G401.6 (cell line): ENCODE measurements around the gene CHCHD6.

Experiments
- FAIRE-seq: peaks from 2 replicates; lab custom pipeline; 2012; peaks lifted over from hg19 to GRCh38; lab: Jason Lieb, UNC

CHCHD6 gene

GRCh38 chr3:126896067-126896441 is 192.0 kb downstream of the CHCHD6 start:
- no peak for FAIRE-seq

DNA sequence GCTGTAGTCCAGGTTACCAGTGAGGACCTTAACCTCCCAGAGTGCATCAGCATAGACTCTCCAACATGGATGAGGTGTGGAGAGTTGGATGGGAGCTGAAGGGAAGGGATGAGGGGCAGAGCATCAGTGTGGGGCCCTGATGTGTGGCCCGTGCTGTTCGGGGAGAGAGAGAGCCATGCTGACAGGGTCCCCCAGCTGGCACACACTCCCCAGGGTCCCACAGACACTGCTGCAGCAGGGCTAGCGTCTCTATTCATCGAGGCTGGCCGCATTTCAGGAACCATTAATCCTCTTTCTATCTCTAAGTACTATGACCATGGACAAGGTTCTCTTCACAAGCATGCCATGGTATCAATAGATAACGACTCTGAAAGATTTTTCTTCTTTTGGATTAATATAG is 192.9 kb downstream of the CHCHD6 start:
- no peak for FAIRE-seq

- FAIRE-seq = no peak
These were observed 193.9 kb downstream of the CHCHD6 start for GRCh38 chr3:126897943-126898342.

GRCh38 chr3:126900859-126901540 is 197.0 kb downstream of the CHCHD6 start:
- FAIRE-seq = no peak

- no peak for FAIRE-seq
These were observed 197.6 kb downstream of the CHCHD6 start for GRCh38 chr3:126901631-126902030.

DNA sequence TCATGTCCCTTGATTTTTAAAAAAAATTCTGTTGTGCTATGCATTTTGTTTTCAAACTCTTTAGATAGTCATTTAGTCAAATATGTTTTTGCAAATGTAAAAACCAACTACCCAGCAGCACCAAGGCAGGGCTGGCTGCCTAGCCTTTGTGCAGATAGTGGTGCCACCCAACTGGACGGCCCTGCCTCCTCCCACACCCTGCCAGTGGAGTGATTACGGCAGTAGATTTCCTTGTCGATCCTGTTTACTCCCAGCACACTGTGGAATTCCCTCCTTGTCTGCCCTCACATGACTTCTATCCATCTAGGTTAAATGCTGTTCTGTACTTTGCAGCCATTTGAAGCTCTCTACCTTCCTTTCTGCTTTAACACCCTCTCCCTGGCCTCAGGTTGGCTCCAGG is 199.5 kb downstream of the CHCHD6 start:
- no peak for FAIRE-seq

DNA sequence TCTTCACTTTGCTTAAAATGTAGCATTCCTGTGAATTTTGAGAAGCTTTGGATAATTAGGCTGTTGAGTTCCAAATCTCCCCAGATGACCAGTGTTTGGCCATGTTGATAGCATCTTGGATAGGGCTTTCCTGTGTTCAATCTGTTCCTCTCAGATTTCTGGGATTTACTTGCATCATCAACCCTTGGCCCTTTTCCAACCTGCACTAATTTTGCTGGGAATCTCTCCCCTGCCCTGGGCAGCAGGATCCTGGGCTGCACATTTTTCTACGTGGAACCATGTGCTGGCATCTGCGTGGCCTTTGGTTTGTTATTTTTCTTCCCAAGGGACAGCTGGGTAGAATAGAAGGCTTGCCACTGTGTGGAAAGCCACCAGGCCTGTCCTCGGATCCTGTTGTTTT is 203.5 kb downstream of the CHCHD6 start:
- FAIRE-seq = no peak

DNA sequence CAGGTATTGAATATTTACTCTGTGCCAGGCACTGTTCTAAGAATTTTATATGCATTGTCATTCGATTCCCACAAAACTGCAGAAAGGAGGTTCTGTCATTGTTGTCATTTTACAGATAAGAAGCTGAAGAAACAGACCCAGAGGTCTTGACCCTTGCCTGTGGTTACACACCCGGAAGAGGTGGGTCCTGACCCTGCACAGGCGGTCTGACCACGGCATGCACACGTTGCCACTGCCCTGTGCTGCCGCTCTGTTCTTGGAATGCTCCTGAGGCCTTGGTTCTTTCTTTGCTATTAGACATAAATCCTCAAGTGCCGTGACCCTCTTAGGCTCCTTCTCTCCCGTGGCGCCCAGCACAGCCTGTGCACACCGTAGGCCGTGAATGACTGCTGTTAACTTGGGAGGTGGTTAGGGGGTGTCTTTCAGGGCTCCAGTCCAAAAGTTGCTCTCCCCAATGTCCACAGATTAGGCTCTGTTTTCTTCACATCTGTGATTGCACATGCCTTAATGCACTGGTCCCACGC is 204.8 kb downstream of the CHCHD6 start:
- FAIRE-seq = no peak

- no peak for FAIRE-seq
These were observed 206.2 kb downstream of the CHCHD6 start for GRCh38 chr3:126910231-126910630.

DNA sequence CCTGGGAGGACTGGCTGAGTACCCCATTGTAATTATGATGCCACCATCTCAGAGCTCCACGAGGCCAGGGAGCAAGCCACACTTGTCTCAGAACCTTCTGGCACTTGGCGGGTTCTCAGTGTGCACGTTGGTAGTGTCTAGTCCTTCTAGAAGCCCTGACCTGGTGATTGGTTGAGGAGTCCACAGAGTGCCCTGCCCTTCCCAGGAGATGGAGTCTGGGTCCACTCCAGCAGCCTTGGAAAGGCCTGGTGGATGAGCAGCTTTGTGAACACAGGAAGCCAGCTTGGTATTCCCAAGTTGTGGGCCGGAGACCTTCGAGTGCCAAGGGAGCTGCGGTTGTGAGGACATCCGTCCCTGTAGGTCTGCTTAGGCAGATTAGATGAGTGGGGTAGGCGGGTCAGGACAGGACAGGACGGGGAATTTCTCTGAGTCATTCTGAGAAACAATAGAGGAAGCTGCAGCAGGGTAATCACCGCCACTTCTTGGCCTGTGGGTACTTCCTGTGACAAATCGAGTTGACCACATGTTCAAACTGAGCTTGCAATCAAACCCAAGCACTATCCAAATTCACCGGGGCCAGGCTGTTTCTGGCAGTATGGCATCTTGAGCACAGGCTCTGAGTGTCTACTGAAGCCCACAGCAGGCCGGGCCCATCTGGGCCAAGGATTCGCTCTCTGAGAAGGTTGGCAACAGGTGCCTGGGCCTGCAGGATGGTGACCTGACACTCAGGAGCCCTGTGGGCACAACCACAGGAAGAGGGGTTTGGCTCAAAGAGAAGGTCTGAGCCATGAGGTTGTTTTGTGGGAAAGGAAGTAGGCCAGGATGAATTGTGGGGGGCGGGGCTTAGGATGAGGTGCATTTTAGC is 207.4 kb downstream of the CHCHD6 start:
- FAIRE-seq = no peak

DNA sequence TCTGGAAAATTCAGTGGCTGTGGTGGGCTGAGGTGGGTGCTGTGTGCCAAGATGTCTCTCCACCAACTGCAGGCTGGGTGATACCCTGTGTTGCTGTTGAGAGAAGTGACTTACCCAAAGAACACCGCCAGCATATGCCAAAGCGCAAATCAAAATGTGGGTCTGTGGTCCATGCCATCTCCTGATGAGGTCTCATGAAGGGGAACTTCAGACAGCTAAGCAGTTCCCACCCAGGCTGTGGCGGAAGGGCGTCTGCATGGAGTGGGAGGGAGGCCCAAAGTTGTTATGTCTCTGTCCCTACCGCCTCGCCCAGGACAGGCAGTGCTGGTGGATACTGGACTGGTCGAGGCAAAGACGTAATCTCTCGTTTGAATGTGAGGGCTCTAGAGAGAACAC is 208.0 kb downstream of the CHCHD6 start:
- FAIRE-seq = no peak

- no peak for FAIRE-seq
These were observed 208.6 kb downstream of the CHCHD6 start for GRCh38 chr3:126912491-126913195.

DNA sequence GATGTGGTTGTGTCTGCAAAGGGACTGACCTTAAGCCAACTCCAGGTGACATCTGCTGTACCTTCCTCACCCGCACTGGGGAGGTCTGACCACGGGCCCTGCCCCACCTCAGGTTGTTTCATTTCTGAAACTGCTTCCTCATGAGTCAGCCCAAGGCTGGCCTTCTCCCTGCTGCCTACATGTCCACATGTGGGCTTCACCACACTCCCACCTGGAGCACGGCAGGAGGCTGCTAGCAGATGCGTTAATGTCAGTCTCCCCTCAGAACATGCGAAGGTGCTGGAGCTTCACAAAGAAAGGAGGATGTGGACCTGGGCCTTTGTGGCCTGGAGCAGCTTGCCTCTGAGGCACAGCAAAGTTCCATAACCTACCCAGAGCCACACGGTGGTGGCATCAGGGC is 209.5 kb downstream of the CHCHD6 start:
- FAIRE-seq = no peak

GRCh38 chr3:126914226-126914625 is 210.2 kb downstream of the CHCHD6 start:
- no peak for FAIRE-seq

- no peak for FAIRE-seq
These were observed 211.0 kb downstream of the CHCHD6 start for GRCh38 chr3:126915015-126915414.

- FAIRE-seq = no peak
These were observed 212.5 kb downstream of the CHCHD6 start for GRCh38 chr3:126916546-126916945.

DNA sequence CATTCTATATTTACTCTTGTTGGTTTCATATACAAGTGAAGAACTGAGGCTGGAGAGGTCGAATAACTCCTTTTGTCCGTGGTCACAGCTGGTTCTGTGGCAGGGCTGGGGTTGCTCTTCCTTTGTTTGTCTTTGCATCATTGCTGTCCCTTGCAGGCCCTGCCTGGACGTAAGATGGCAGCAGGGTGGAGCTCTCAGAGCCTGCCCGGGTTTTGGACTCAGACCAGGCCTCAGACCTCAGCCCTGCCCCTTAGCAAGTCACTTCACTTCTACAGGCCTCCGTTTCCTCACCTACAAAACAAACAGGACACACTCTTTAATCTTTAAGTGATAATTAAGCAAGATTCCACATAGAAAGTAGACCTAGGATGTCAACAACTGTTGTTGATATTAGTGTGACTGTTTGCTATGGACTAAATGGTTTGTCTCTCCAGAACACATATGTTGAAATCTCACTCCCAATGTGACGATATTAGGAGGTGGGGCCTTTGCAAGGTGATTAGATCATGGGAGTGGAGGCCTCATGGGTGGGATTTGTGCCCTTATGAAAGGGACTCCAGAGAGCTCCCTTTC is 213.3 kb downstream of the CHCHD6 start:
- FAIRE-seq = no peak

GRCh38 chr3:126918355-126918821 is 214.3 kb downstream of the CHCHD6 start:
- no peak for FAIRE-seq

- FAIRE-seq = no peak
These were observed 217.2 kb downstream of the CHCHD6 start for GRCh38 chr3:126921085-126921824.

GRCh38 chr3:126922466-126922865 is 218.4 kb downstream of the CHCHD6 start:
- FAIRE-seq = no peak

GRCh38 chr3:126923423-126923822 is 219.4 kb downstream of the CHCHD6 start:
- no peak for FAIRE-seq

DNA sequence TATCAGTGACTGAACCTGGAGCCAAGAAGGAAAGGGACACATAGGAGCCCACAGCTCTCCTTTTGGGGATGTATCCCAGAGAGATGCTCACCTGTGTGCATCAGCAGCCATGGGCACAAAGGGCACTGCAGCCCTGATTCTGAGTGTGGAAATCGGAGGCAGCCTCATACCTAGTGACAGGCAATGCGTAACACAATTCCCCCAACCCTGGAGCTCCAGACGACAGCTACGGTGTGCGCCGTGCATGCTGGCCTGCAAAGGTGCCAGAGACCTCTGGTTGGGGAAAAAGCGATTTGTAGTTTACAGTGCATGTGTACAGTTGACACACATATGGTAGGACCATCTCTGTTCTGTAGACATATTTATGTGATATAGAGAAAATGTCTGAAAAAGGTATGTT is 219.9 kb downstream of the CHCHD6 start:
- FAIRE-seq = no peak
